H7 (cell line): ENCODE data around the gene TOM1L1. TPM values are rescaled to one million over a fixed set of nuclear protein-coding genes. Genes with fewer than 3 reads are reported as not detected.

Experiments used
- DNase-seq: peaks from one replicate; pipeline ENCODE4 v3.0.0; 2012
- H3K27me3 ChIP-seq: 2 replicates; pipeline ENCODE4 v1.6.0; 2011; ENCODE audit warnings: mild to moderate bottlenecking, low read length; ENCODE audit not compliant: control insufficient read depth, insufficient read depth
- H3K36me3 ChIP-seq: replicated peaks from 2 replicates; pipeline ENCODE4 v1.5.1; 2011; ENCODE audit warnings: low read length; ENCODE audit not compliant: control insufficient read depth, insufficient read depth
- H3K4me3 ChIP-seq: 2 replicates; pipeline ENCODE4 v1.5.1; 2011; ENCODE audit warnings: low read depth, mild to moderate bottlenecking, control low read depth, low read length, moderate library complexity; ENCODE audit not compliant: insufficient read depth
- total RNA-seq: library from RNA; depleted of rRNA; stranded (reverse); fragments of >200 nt; shearing (Covaris generic); gene quantifications from 2 replicates; pipeline ENCODE4 v1.2.3, GENCODE V29; 2014

The TOM1L1 gene
- total RNA-seq, 1 experiment from 2014 or later, result 61.9 TPM

- no peak for DNase-seq
- no peaks in the 10 kb centered on the region for H3K27me3 ChIP-seq
- H3K4me3 ChIP-seq, result no peak overlapping the region
- peaks cover 6% of the 10 kb centered on the region for H3K36me3 ChIP-seq
These were observed 46.7 kb downstream of the TOM1L1 start for GRCh38 chr17:54947396-54947795.

GRCh38 chr17:54948380-54948779 is 47.7 kb downstream of the TOM1L1 start:
- Histone ChIP-seq H3K27me3 (no peaks in the 10 kb centered on the region), H3K36me3 (peaks cover 6% of the 10 kb centered on the region), H3K4me3 (no peak overlapping the region)
- DNase-seq, result no peak

GRCh38 chr17:54950116-54950515 is 49.5 kb downstream of the TOM1L1 start:
- no peaks in the 10 kb centered on the region for H3K27me3 ChIP-seq
- no peak overlapping the region for H3K4me3 ChIP-seq
- DNase-seq, result no peak
- H3K36me3 ChIP-seq, result peaks cover 6% of the 10 kb centered on the region

GRCh38 chr17:54951286-54951685 is 50.6 kb downstream of the TOM1L1 start:
- H3K27me3 ChIP-seq, result no peaks in the 10 kb centered on the region
- no peak overlapping the region for H3K4me3 ChIP-seq
- no peak for DNase-seq
- H3K36me3 ChIP-seq, result peaks cover 6% of the 10 kb centered on the region

- H3K36me3 ChIP-seq, result peaks cover 9% of the 10 kb centered on the region
- H3K4me3 ChIP-seq, result no peak overlapping the region
- no peaks in the 10 kb centered on the region for H3K27me3 ChIP-seq
- peak; percentile 14 for DNase-seq
These were observed 56.1 kb downstream of the TOM1L1 start for GRCh38 chr17:54956791-54957190.

- Histone ChIP-seq H3K36me3 (peaks cover 3% of the 10 kb centered on the region; the same call in 1 of the 2 replicates), H3K27me3 (no peaks in the 10 kb centered on the region), H3K4me3 (peak overlapping the region; percentile 96)
- peak; percentile 64 for DNase-seq
These were observed 67.1 kb downstream of the TOM1L1 start for GRCh38 chr17:54967621-54968261.

- peak; percentile 87 for DNase-seq
- peak within 1 kb of the TSS; percentile 96 for H3K4me3 ChIP-seq
- H3K27me3 ChIP-seq, result no peaks in the 10 kb centered on the region
- peaks cover 2% of the 10 kb centered on the region; the same call in 1 of the 2 replicates for H3K36me3 ChIP-seq
These were observed 67.8 kb downstream of the TOM1L1 start, which contains the start of the genes COX11 and STXBP4 for GRCh38 chr17:54968262-54968987. Gene COX11 (minus strand): TSS chr17:54968654. CDS start chr17:54968646, 8 bp downstream. Gene STXBP4 (plus strand): TSS chr17:54968765. CDS start chr17:54986220, 17,455 bp downstream.

- no peak for DNase-seq
- H3K36me3 ChIP-seq, result peaks cover 2% of the 10 kb centered on the region; the same call in 1 of the 2 replicates
- H3K4me3 ChIP-seq, result peak overlapping the region; percentile 96
- H3K27me3 ChIP-seq, result no peaks in the 10 kb centered on the region
These were observed 68.3 kb downstream of the TOM1L1 start for GRCh38 chr17:54968988-54969332.

GRCh38 chr17:54969658-54970572 is 69.3 kb downstream of the TOM1L1 start:
- no peaks in the 10 kb centered on the region for H3K36me3 ChIP-seq
- no peak overlapping the region for H3K4me3 ChIP-seq
- no peaks in the 10 kb centered on the region for H3K27me3 ChIP-seq
- DNase-seq, result no peak

GRCh38 chr17:54971147-54971546 is 70.5 kb downstream of the TOM1L1 start:
- DNase-seq, result no peak
- H3K4me3 ChIP-seq, result no peak overlapping the region
- H3K36me3 ChIP-seq, result no peaks in the 10 kb centered on the region

GRCh38 chr17:54971901-54972300 is 71.2 kb downstream of the TOM1L1 start:
- no peak for DNase-seq
- H3K4me3 ChIP-seq, result no peak overlapping the region
- no peaks in the 10 kb centered on the region for H3K36me3 ChIP-seq
- H3K27me3 ChIP-seq, result no peaks in the 10 kb centered on the region

More at GRCh38 chr17:54971147-54971546, 70.5 kb downstream of the TOM1L1 start:
- H3K27me3 ChIP-seq, result no peaks in the 10 kb centered on the region

GRCh38 chr17:54972406-54973138 is 71.9 kb downstream of the TOM1L1 start:
- H3K4me3 ChIP-seq, result no peak overlapping the region
- H3K27me3 ChIP-seq, result no peaks in the 10 kb centered on the region
- no peaks in the 10 kb centered on the region for H3K36me3 ChIP-seq
- no peak for DNase-seq

- no peaks in the 10 kb centered on the region for H3K27me3 ChIP-seq
These were observed 74.1 kb downstream of the TOM1L1 start for GRCh38 chr17:54974759-54975158.

GRCh38 chr17:54976316-54976715 is 75.7 kb downstream of the TOM1L1 start:
- H3K4me3 ChIP-seq, result no peak overlapping the region
- H3K36me3 ChIP-seq, result no peaks in the 10 kb centered on the region
- no peaks in the 10 kb centered on the region for H3K27me3 ChIP-seq
- no peak for DNase-seq

More at GRCh38 chr17:54974759-54975158, 74.1 kb downstream of the TOM1L1 start:
- DNase-seq, result no peak
- Histone ChIP-seq H3K36me3 (no peaks in the 10 kb centered on the region), H3K4me3 (no peak overlapping the region)
